Panc1 (cell line): ENCODE measurements around the gene TMEFF2. TPM values are rescaled to one million over a fixed set of nuclear protein-coding genes. Genes with fewer than 3 reads are reported as not detected.

ENCODE experiments used
- ATAC-seq: fragments of 200-7000 bp; cut with Tn5 transposase; 2 replicates; pipeline ENCODE4 v1.9.1; 2020; ENCODE audit warnings: mild to moderate bottlenecking, moderate library complexity
- BruUV-seq: library from RNA; stranded (reverse); fragments of 400-500 nt; replicated peaks from 2 replicates; lab custom pipeline; 2021; lab: Mats Ljungman, UMichigan
- CTCF ChIA-PET: fragments of 300-600 bp; sonication (Branson Sonifier 250); formaldehyde crosslinking; loops from one replicate; lab custom pipeline; 2022; ENCODE audit warnings: antibody characterized with exemption; lab: Charles Lee
- POLR2A ChIA-PET: fragments of 300-600 bp; sonication (Branson Sonifier 250); formaldehyde crosslinking; loops from one replicate; lab custom pipeline; 2022; ENCODE audit warnings: antibody characterized with exemption; lab: Charles Lee
- DNase-seq: peaks from one replicate; pipeline ENCODE4 v3.0.0-alpha.2; 2010; ENCODE audit warnings: low read depth, low spot score
- H3K27ac ChIP-seq: 2 replicates; pipeline ENCODE4 v1.5.1; 2011; ENCODE audit warnings: mild to moderate bottlenecking, low read length, inconsistent platforms
- H3K27me3 ChIP-seq: fragments of 200-500 bp; sonication (Bioruptor generic); 2 replicates; pipeline ENCODE4 v1.6.0; 2014; ENCODE audit warnings: low read length, inconsistent platforms; ENCODE audit not compliant: control insufficient read depth, insufficient read depth
- H3K36me3 ChIP-seq: fragments of 200-500 bp; sonication (Bioruptor generic); 2 replicates; pipeline ENCODE4 v1.5.1; 2014; ENCODE audit warnings: inconsistent platforms, mild to moderate bottlenecking, low read length, moderate library complexity; ENCODE audit not compliant: control insufficient read depth, insufficient read depth
- H3K4me1 ChIP-seq: 2 replicates; pipeline ENCODE4 v1.5.1; 2011; ENCODE audit warnings: inconsistent platforms, mild to moderate bottlenecking, low read length, moderate library complexity; ENCODE audit not compliant: control insufficient read depth, insufficient read depth
- H3K4me3 ChIP-seq, 2 experiments: 2 replicates each; pipeline ENCODE4 v1.5.1; 2011 to 2012; ENCODE audit warnings: low read depth in 2 of 2, low read length in 2 of 2, mild to moderate bottlenecking in 2 of 2, inconsistent platforms in 1 of 2, moderate library complexity in 1 of 2
- H3K9me3 ChIP-seq: fragments of 200-500 bp; sonication (Bioruptor generic); 2 replicates; pipeline ENCODE4 v1.5.1; 2014; ENCODE audit warnings: low read depth, mild to moderate bottlenecking, inconsistent platforms, low read length, moderate library complexity; ENCODE audit not compliant: control insufficient read depth, insufficient read depth
- CTCF ChIP-seq: fragments of 450-650 bp; IDR thresholded peaks from 2 replicates; pipeline ENCODE4 v1.5.1; 2017; ENCODE audit warnings: mild to moderate bottlenecking
- POLR2AphosphoS5 ChIP-seq: IDR thresholded peaks from 2 replicates; pipeline ENCODE4 v1.6.1; 2012; ENCODE audit warnings: mild to moderate bottlenecking, low read depth, low read length, moderate library complexity
- REST ChIP-seq, 2 experiments: IDR thresholded peaks; 2 replicates each; pipeline ENCODE4 v1.6.1; 2011 to 2012; ENCODE audit warnings: low read depth in 2 of 2, control low read depth in 1 of 2, low read length in 1 of 2, mild to moderate bottlenecking in 1 of 2, moderate library complexity in 1 of 2; ENCODE audit not compliant: insufficient read depth in 1 of 2
- SIN3A ChIP-seq: IDR thresholded peaks from 2 replicates; pipeline ENCODE4 v1.6.1; 2012; ENCODE audit warnings: low read depth, mild to moderate bottlenecking, low read length, moderate library complexity, borderline replicate concordance; ENCODE audit not compliant: insufficient read depth
- TCF7L2 ChIP-seq: IDR thresholded peaks from 2 replicates; pipeline ENCODE4 v1.6.1; 2011; ENCODE audit warnings: mild to moderate bottlenecking, low read depth, low read length, inconsistent platforms
- in situ Hi-C: cut with HindIII; loops from 2 replicates; pipeline ENCODE4 v1.10.0; 2016; ENCODE audit warnings: low sequenced_read_pairs, low pct_unique_long_range_greater_than_20kb
- intact Hi-C: fragments of 100-400 bp; cut with micrococcal nuclease; formaldehyde crosslinking; loops from one replicate; pipeline ENCODE4 v1.10.0; 2022; ENCODE audit not compliant: unreplicated experiment
- total RNA-seq: library from RNA; stranded (reverse); gene quantifications from one replicate; pipeline ENCODE4 v1.2.1, GENCODE V29; 2021; ENCODE audit not compliant: unreplicated experiment

Gene TMEFF2
- total RNA-seq, 1 experiment from 2014 or later, result 1.5 TPM

GRCh38 chr2:192042126-192042525, 152.6 kb downstream of the TMEFF2 start:
- ChIA-PET POLR2A (no interaction called here), CTCF (no interaction called here)
- no peak overlapping the region for H3K27ac ChIP-seq
- no peaks in the 10 kb centered on the region for H3K9me3 ChIP-seq
- intact Hi-C loops (no loop called here), in situ Hi-C loops (no loop called here)
- H3K4me3 ChIP-seq, result no peak overlapping the region
- no peaks in the 10 kb centered on the region for H3K4me1 ChIP-seq
- BruUV-seq, result no TSS peak
- DNase-seq (no peak), ATAC-seq (no peak)
- no peak for TF ChIP-seq CTCF
- no peak for TF ChIP-seq TCF7L2
- TF ChIP-seq REST (IDR thresholded peaks at IDR 0.05; ENCODE audit: insufficient read depth in 1 of 2, low read depth in 2 of 2, low read length in 1 of 2), result no peak
- TF ChIP-seq POLR2AphosphoS5, result no peak
- no peak for TF ChIP-seq SIN3A
- H3K27me3 ChIP-seq, result no peaks in the 10 kb centered on the region
- no peaks in the 10 kb centered on the region for H3K36me3 ChIP-seq

- in situ Hi-C loops, result no loop called here
- intact Hi-C loops, result no loop called here
Observed at GRCh38 chr2:192038110-192038509, 156.6 kb downstream of the TMEFF2 start.

More at GRCh38 chr2:192038110-192038509, 156.6 kb downstream of the TMEFF2 start:
- no peak for TF ChIP-seq REST (IDR thresholded peaks at IDR 0.05; ENCODE audit: insufficient read depth in 1 of 2, low read depth in 2 of 2, low read length in 1 of 2)
- no peak for TF ChIP-seq CTCF
- no peak for TF ChIP-seq POLR2AphosphoS5
- no peak for TF ChIP-seq TCF7L2
- no peak for TF ChIP-seq SIN3A
- Histone ChIP-seq H3K9me3 (no peaks in the 10 kb centered on the region), H3K36me3 (no peaks in the 10 kb centered on the region), H3K27ac (no peak overlapping the region), H3K4me3 (no peak overlapping the region), H3K4me1 (no peaks in the 10 kb centered on the region), H3K27me3 (no peaks in the 10 kb centered on the region)
- ChIA-PET POLR2A (no interaction called here), CTCF (no interaction called here)
- no peak for DNase-seq
- no peak for ATAC-seq
- BruUV-seq, result no TSS peak
